Mucosa of stomach (tissue), 1 donor: ENCODE data around the gene EXOC4.

ENCODE experiments used
- H3K27me3 ChIP-seq: one replicate; pipeline ENCODE4 v1.7.0; 2013; ENCODE audit warnings: mild to moderate bottlenecking, low read length; ENCODE audit not compliant: control insufficient read depth, insufficient read depth
- H3K36me3 ChIP-seq: one replicate; pipeline ENCODE4 v1.7.0; 2013; ENCODE audit warnings: low read length; ENCODE audit not compliant: control insufficient read depth, insufficient read depth
- H3K4me1 ChIP-seq: one replicate; pipeline ENCODE4 v1.7.0; 2013; ENCODE audit warnings: mild to moderate bottlenecking, low read length; ENCODE audit not compliant: control insufficient read depth, insufficient read depth
- H3K4me3 ChIP-seq: one replicate; pipeline ENCODE4 v1.7.0; 2013; ENCODE audit warnings: low read length
- H3K9ac ChIP-seq: one replicate; pipeline ENCODE4 v1.7.0; 2013; ENCODE audit warnings: mild to moderate bottlenecking, low read length, moderate library complexity
- H3K9me3 ChIP-seq: one replicate; pipeline ENCODE4 v1.7.0; 2013; ENCODE audit warnings: mild to moderate bottlenecking, low read length, moderate library complexity; ENCODE audit not compliant: control insufficient read depth
- donor health status: Pancreatic carcinoma.

The EXOC4 gene

GRCh38 chr7:134009314-134010110 lies 756.6 kb downstream of the EXOC4 start:
- Histone ChIP-seq H3K4me3 (no peak overlapping the region), H3K36me3 (no peaks in the 10 kb centered on the region), H3K9me3 (no peaks in the 10 kb centered on the region)

GRCh38 chr7:134013249-134013648 lies 760.4 kb downstream of the EXOC4 start:
- H3K9ac ChIP-seq, result no peak overlapping the region
- no peaks in the 10 kb centered on the region for H3K4me1 ChIP-seq
- no peak overlapping the region for H3K4me3 ChIP-seq
- no peaks in the 10 kb centered on the region for H3K36me3 ChIP-seq
- no peaks in the 10 kb centered on the region for H3K27me3 ChIP-seq
- no peaks in the 10 kb centered on the region for H3K9me3 ChIP-seq

More at GRCh38 chr7:134009314-134010110, 756.6 kb downstream of the EXOC4 start:
- H3K4me1 ChIP-seq, result no peaks in the 10 kb centered on the region
- no peaks in the 10 kb centered on the region for H3K27me3 ChIP-seq
- H3K9ac ChIP-seq, result no peak overlapping the region

- Histone ChIP-seq H3K4me1 (no peaks in the 10 kb centered on the region), H3K36me3 (no peaks in the 10 kb centered on the region), H3K27me3 (no peaks in the 10 kb centered on the region), H3K4me3 (no peak overlapping the region), H3K9me3 (no peaks in the 10 kb centered on the region), H3K9ac (no peak overlapping the region)
These were observed 762.1 kb downstream of the EXOC4 start for GRCh38 chr7:134014935-134015334.

GRCh38 chr7:134016223-134016941 lies 763.5 kb downstream of the EXOC4 start:
- H3K4me3 ChIP-seq, result no peak overlapping the region
- no peaks in the 10 kb centered on the region for H3K36me3 ChIP-seq
- H3K9ac ChIP-seq, result no peak overlapping the region
- H3K4me1 ChIP-seq, result no peaks in the 10 kb centered on the region
- no peaks in the 10 kb centered on the region for H3K9me3 ChIP-seq
- H3K27me3 ChIP-seq, result no peaks in the 10 kb centered on the region

GRCh38 chr7:134016942-134017303 lies 764.0 kb downstream of the EXOC4 start:
- H3K27me3 ChIP-seq, result no peaks in the 10 kb centered on the region
- H3K9me3 ChIP-seq, result no peaks in the 10 kb centered on the region
- H3K4me3 ChIP-seq, result no peak overlapping the region
- H3K4me1 ChIP-seq, result no peaks in the 10 kb centered on the region
- no peaks in the 10 kb centered on the region for H3K36me3 ChIP-seq
- H3K9ac ChIP-seq, result no peak overlapping the region

GRCh38 chr7:134018306-134018705 lies 765.4 kb downstream of the EXOC4 start:
- Histone ChIP-seq H3K9ac (no peak overlapping the region), H3K4me1 (peaks cover 6% of the 10 kb centered on the region), H3K9me3 (no peaks in the 10 kb centered on the region), H3K4me3 (no peak overlapping the region), H3K36me3 (no peaks in the 10 kb centered on the region), H3K27me3 (no peaks in the 10 kb centered on the region)

- Histone ChIP-seq H3K4me1 (peaks cover 6% of the 10 kb centered on the region), H3K27me3 (no peaks in the 10 kb centered on the region), H3K9me3 (no peaks in the 10 kb centered on the region), H3K9ac (no peak overlapping the region), H3K4me3 (no peak overlapping the region), H3K36me3 (no peaks in the 10 kb centered on the region)
These were observed 766.4 kb downstream of the EXOC4 start for GRCh38 chr7:134019251-134019650.

GRCh38 chr7:134021836-134022235 lies 769.0 kb downstream of the EXOC4 start:
- Histone ChIP-seq H3K36me3 (no peaks in the 10 kb centered on the region), H3K4me3 (no peak overlapping the region), H3K4me1 (peaks cover 6% of the 10 kb centered on the region)

GRCh38 chr7:134022286-134022911 lies 769.5 kb downstream of the EXOC4 start:
- peaks cover 6% of the 10 kb centered on the region for H3K4me1 ChIP-seq

More at GRCh38 chr7:134021836-134022235, 769.0 kb downstream of the EXOC4 start:
- Histone ChIP-seq H3K9ac (no peak overlapping the region), H3K27me3 (no peaks in the 10 kb centered on the region), H3K9me3 (no peaks in the 10 kb centered on the region)

GRCh38 chr7:134024739-134025138 lies 771.9 kb downstream of the EXOC4 start:
- H3K4me1 ChIP-seq, result peaks cover 6% of the 10 kb centered on the region
- H3K27me3 ChIP-seq, result no peaks in the 10 kb centered on the region
- no peak overlapping the region for H3K4me3 ChIP-seq
- no peaks in the 10 kb centered on the region for H3K9me3 ChIP-seq
- H3K36me3 ChIP-seq, result no peaks in the 10 kb centered on the region
- no peak overlapping the region for H3K9ac ChIP-seq

More at GRCh38 chr7:134022286-134022911, 769.5 kb downstream of the EXOC4 start:
- Histone ChIP-seq H3K4me3 (no peak overlapping the region), H3K36me3 (no peaks in the 10 kb centered on the region), H3K27me3 (no peaks in the 10 kb centered on the region), H3K9me3 (no peaks in the 10 kb centered on the region), H3K9ac (no peak overlapping the region)

- H3K4me3 ChIP-seq, result no peak overlapping the region
- H3K4me1 ChIP-seq, result no peaks in the 10 kb centered on the region
- no peaks in the 10 kb centered on the region for H3K36me3 ChIP-seq
- no peaks in the 10 kb centered on the region for H3K27me3 ChIP-seq
- peaks cover 3% of the 10 kb centered on the region for H3K9me3 ChIP-seq
- no peak overlapping the region for H3K9ac ChIP-seq
These were observed 776.0 kb downstream of the EXOC4 start for GRCh38 chr7:134028853-134029252.

- H3K4me3 ChIP-seq, result no peak overlapping the region
- peaks cover 3% of the 10 kb centered on the region for H3K9me3 ChIP-seq
- no peaks in the 10 kb centered on the region for H3K4me1 ChIP-seq
- H3K36me3 ChIP-seq, result no peaks in the 10 kb centered on the region
- H3K27me3 ChIP-seq, result no peaks in the 10 kb centered on the region
- H3K9ac ChIP-seq, result no peak overlapping the region
These were observed 776.9 kb downstream of the EXOC4 start for GRCh38 chr7:134029743-134030142.
